Measurements from ENCODE around the gene SUCNR1.

DNA sequence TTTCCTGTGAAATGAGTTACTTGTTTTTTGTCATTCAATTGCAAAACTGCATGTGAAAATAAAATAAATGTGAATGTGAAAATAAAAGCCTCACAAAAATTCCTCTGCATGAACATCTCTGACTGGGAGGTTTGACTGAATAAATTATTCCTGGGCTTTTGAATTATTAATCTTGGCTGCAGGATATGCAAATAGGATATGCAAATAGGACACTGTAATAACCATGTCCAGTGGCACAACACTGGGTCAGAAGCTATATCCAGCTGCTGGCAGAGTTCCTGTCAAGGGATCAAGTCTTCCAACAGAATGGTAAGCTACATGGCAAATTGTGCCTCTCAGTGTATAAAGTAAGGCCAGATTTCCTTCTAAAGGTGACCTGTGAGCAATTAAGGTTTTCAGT, at the start of gene SUCNR1:
- TF ChIP-seq, protein P1, sequence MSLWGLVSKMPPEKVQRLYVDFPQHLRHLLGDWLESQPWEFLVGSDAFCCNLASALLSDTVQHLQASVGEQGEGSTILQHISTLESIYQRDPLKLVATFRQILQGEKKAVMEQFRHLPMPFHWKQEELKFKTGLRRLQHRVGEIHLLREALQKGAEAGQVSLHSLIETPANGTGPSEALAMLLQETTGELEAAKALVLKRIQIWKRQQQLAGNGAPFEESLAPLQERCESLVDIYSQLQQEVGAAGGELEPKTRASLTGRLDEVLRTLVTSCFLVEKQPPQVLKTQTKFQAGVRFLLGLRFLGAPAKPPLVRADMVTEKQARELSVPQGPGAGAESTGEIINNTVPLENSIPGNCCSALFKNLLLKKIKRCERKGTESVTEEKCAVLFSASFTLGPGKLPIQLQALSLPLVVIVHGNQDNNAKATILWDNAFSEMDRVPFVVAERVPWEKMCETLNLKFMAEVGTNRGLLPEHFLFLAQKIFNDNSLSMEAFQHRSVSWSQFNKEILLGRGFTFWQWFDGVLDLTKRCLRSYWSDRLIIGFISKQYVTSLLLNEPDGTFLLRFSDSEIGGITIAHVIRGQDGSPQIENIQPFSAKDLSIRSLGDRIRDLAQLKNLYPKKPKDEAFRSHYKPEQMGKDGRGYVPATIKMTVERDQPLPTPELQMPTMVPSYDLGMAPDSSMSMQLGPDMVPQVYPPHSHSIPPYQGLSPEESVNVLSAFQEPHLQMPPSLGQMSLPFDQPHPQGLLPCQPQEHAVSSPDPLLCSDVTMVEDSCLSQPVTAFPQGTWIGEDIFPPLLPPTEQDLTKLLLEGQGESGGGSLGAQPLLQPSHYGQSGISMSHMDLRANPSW (CRISPR knock-in tag; conservative IDR thresholded peaks at IDR 0.05; ENCODE audit: low read depth): no peak
- TF ChIP-seq, protein P2, sequence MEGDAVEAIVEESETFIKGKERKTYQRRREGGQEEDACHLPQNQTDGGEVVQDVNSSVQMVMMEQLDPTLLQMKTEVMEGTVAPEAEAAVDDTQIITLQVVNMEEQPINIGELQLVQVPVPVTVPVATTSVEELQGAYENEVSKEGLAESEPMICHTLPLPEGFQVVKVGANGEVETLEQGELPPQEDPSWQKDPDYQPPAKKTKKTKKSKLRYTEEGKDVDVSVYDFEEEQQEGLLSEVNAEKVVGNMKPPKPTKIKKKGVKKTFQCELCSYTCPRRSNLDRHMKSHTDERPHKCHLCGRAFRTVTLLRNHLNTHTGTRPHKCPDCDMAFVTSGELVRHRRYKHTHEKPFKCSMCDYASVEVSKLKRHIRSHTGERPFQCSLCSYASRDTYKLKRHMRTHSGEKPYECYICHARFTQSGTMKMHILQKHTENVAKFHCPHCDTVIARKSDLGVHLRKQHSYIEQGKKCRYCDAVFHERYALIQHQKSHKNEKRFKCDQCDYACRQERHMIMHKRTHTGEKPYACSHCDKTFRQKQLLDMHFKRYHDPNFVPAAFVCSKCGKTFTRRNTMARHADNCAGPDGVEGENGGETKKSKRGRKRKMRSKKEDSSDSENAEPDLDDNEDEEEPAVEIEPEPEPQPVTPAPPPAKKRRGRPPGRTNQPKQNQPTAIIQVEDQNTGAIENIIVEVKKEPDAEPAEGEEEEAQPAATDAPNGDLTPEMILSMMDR (IDR thresholded peaks at IDR 0.05): no peak
- TF ChIP-seq, protein P3, sequence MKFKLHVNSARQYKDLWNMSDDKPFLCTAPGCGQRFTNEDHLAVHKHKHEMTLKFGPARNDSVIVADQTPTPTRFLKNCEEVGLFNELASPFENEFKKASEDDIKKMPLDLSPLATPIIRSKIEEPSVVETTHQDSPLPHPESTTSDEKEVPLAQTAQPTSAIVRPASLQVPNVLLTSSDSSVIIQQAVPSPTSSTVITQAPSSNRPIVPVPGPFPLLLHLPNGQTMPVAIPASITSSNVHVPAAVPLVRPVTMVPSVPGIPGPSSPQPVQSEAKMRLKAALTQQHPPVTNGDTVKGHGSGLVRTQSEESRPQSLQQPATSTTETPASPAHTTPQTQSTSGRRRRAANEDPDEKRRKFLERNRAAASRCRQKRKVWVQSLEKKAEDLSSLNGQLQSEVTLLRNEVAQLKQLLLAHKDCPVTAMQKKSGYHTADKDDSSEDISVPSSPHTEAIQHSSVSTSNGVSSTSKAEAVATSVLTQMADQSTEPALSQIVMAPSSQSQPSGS (CRISPR knock-in tag; IDR thresholded peaks at IDR 0.05; ENCODE audit: borderline replicate concordance, low read depth): no peak
